Measurements from ENCODE around the gene GNAO1.

The GNAO1 gene

DNA sequence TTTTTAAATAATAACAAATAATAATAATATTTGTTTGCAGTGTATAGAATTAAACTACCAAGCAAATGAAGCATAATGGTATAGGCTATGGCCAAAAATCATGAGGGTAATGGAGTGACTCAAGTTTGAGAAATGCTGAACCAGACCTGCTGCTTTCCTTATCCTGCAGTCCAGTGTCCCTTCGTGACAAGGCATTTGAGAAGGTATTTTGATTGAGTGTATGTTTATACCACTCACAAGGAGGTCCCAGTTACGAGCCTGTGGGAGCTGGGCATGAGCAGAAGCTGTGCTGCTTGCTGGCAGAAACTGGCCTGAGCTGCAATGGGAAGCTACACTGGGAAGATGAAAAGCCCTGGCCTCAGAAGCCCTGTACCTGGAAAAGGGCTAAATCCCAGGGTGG is 50.3 kb downstream of the GNAO1 start:
- no peak for DNase-seq (ENCODE audit: low spot score)

DNA sequence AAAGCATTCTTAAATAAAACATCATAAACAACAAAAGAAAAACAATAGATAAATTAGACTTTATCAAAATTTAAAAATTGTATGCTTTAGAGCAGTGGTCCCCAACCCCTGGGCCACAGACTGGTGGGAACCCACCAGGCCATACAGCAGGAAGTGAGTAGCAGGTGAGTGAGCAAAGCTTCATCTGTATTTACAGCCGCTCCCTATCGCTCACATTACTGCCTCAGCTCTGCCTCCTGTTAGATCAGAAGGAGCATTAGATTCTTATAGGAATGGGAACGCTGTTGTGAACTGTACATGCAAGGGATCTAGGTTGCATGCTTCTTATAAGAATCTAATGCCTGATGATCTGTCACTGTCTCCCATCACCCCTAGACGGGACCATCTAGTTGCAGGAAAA is 51.5 kb downstream of the GNAO1 start:
- no peak for DNase-seq (ENCODE audit: low spot score)

DNA sequence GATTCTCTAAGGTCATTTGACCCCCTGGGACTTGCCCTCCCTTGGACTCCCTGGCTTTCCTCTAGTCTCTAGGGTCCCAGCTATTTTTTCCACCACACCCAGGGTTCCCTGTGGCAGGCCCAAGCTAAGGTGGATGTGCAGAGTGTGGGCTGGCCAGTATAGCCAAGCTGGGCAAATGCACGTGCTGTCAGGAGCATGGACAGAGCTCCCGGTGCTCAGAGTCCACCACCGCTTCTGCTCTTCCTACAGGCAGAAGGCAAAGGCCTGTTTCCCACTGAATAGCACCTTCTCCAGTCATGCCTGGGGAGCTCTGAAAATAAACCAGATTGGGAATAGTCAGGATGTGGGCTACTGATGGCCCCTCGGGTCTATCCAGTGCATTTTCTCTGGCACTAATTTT is 53.3 kb downstream of the GNAO1 start:
- no peak for DNase-seq (ENCODE audit: low spot score)

DNA sequence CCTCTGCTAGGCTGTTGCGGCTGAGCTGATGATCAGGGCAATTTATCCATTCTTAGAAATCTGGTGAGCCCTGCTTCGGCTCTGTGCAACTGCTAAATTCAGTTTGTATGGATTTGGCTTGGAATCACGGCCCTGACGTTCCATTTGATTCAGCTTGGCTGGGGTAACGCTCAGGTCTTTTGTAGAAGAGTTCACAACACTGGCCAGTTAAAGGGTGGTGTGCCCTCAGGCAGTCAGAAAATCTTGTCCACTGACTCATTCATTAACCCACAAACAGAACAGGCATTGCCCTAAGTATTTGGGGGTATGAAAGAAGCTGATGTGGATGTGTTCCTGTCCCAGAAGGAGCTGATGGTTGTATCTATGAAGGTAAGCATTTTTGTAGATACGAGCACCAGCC is 53.9 kb downstream of the GNAO1 start:
- no peak for DNase-seq (ENCODE audit: low spot score)

DNA sequence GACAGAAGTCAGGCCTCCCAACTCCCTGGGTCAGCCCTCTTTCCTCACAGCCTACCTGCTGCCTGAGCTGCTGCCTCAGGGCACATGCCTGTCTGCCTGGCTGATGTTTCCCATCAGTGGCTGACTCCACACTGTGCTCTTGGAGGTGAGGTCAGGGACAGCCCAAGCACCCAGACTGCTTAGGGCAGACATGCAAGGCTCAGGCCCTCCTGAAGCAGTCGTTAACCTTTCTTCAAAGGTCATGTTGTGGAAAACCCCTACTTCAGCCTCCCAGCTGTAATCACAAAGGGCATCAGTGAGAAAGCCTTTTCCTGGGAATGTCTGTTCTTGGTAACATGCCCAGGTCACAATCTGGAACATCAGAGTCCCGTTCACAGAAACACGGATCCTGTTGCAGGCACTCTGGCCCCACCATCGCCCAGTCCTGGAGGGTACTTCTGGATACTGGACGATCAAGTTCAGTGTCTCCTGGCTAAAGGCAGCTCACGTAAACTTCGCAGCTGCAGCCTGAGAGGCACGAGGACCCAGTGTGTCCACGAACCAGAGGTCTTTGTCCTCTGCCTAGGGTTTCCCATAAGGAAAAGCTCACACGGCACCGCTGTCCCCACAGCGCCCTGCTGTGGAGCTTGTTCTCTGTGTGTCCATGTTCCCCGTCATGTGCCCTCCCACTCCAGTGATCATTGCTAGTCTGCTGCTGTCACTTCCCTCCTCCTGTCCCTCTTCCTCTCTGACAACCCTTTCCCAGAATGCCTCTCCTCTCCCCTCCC is 54.9 kb downstream of the GNAO1 start:
- no peak for DNase-seq (ENCODE audit: low spot score)

DNA sequence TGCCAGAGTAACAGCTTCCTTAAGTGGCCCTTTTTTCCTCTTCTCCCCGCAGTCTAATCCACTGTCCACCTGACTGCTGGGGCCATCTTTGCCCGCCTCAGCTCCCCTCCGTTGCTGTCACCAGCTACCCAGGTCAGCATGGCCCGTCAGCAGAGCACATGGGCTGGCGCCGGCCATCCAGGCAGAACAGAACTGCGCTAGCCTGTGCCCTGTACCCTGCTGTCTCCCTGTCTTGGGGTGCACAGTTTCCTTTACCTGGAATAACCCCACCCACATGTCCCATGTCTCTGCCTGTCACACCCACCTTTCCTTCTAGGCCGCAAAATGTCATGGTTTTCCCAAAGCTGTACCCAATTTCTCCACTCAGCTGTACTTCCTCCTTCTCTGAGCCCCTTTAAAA is 55.7 kb downstream of the GNAO1 start:
- no peak for DNase-seq (ENCODE audit: low spot score)

DNA sequence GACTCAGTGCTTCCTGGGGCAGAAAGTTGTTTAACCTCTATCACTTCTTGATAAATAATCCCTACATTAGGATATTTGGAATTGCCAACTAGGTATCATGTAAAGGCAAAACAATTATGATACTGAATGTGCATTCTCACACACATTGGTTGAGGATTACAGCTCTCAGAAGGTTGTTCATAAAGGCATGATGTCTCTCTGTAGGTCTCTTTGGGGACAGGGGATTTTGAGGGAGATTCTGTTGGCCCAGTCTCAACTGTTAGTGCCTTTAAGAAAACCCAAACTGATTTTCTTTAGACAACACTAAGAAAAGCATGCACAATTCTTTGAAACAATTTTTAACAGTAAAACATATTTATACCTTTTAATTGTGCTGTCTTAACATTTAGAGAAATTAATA is 56.5 kb downstream of the GNAO1 start:
- DNase-seq (ENCODE audit: low spot score): no peak

DNA sequence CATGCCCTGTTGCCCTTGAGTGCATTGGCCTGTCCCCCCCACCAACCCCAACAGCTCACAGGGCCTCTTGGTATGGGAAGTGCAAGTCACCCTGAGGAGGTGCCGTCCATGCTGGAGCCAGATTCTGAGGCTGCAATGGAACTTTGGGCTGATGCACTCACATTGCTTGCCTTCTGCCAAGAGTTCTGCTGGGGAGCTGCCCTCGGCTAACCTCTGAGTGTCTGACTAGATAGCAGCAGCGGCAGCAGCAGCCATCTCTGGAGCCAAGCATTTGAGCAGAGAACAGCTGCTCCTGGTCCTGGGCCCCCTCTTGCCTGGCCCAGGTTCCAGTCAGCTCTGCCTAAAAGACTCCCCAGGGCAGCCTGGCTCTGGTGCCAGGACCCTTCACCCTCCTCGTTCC is 61.5 kb downstream of the GNAO1 start:
- no peak for DNase-seq (ENCODE audit: low spot score)

DNA sequence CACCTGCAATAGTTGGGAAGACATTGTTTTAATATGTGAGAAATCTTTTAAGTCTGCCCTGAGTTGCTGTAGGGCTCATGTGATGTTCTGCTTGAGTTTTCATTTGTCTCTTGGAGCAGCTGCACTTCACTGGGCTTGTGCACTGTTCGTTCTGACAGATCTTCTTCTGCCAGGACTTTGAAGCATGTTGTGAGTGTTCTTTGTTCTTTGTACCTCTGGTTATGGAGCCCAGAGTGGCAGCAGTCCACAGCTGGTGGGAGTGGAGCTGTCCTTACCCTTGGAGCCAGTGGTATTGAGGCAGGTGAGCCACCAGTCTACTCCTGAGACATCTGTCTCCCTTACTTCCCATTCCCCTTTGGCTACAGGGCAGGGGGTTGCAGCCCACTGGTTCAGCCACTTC is 64.6 kb downstream of the GNAO1 start:
- DNase-seq (ENCODE audit: low spot score): no peak

DNA sequence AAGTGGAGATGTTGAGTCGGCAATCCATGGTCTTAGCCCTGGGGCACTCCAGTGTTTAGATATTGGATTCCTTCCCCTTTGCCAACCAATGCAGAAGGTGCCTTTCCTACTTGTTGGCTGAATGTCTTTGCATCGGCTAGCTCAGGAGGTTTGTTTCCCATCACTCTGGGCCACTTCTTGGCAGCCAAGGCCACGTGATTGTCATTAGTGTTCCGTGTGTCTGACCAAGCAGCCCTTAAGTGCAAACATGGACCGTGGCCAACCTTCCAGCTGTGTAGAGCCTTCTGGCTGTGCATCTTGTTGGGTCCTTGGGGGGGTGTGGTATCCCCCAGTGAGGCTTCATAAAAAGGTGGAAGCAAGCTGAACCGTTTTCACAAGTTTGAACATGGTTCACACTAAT is 66.0 kb downstream of the GNAO1 start:
- no peak for DNase-seq (ENCODE audit: low spot score)

DNA sequence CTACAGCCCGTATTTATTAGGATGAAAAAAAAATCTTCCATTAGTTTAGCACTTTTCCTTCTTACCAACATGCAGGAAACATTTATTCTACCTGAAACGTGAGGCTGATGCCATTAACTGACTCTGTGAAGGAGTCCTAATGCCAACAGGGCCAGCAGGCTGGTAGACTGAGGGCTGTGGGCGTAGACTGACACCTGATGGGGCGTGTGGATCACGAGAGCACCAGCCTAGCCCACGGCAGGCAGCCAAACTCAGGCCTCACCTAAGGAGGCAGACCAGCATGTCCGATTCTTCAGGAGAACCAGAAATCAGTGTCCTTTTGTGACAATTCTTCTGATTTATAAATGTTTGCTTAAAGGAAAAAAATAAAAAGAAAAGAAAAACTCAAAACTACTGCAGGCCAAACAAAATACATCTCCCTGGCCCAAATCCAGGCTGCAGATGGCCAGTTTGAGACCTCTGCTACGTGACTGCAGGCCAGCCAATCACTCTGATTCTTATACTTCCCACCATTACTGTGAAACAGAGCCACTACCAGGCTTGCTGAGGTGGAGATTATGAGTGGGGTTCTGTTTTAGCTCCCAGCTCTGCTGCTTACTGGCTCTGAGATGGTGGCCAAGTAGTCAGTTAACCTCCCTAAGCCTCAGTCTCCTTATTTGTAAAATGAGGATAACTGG is 66.5 kb downstream of the GNAO1 start:
- no peak for DNase-seq (ENCODE audit: low spot score)

DNA sequence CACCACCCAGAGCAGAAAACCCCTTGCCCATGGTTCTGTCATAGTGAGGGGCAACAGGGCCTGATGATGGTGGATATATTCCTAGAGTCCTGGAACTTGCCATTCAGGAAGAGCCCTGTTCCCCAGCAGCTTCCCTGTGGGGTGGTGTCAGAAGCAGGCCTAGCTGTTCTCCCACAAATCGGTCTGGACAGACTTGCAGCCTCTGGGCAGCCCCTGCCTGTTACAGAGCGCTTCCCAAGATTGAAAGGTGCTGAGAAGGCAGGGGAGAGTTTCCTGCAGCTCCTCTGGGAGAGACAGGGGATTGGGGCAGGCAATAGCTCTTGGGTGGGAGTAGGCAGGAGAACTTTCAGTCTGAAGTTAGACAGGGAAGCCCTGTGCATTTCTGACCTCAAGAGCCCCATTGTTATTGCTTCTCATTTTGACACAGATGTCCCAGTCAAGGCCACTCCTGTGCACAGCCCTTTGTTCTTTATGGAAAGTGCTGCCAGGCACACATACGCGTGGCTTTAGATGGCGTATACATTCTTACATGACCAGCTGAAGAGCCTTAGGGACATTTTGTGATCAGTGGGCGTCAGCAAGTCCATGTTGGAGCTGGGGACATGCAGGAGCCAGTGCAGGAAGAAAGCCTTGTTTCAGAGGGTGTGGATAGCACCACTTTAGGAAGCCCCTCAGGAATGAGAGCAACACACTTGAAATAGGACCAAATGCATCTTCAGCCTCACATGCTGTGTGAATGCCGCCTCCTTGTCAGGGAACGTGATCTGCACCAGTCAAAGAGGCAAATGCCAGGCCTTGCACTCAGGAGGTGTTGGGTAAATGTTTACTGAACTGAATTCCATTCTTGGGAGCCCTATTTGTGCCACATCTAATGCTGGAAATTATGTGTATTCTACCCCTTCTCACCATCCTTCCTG is 67.5 kb downstream of the GNAO1 start:
- DNase-seq (ENCODE audit: low spot score): no peak

DNA sequence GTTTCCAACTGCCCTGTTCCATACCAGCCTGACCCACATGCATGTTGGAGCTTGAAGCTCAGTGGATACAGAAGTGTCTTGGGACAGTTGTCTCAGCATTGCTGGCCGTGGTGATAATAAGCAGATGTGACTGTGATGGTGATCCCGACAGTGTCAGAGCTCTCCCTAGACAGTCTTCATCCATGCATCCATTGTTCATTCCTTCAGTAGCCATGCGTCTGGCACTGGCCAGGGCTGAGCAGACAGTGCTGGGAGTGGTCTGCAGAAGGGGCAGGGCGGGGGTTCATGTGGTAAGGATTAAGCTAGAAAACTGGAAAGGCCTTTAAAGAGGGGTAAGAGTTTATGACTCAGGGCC is 68.1 kb downstream of the GNAO1 start:
- no peak for DNase-seq (ENCODE audit: low spot score)

DNA sequence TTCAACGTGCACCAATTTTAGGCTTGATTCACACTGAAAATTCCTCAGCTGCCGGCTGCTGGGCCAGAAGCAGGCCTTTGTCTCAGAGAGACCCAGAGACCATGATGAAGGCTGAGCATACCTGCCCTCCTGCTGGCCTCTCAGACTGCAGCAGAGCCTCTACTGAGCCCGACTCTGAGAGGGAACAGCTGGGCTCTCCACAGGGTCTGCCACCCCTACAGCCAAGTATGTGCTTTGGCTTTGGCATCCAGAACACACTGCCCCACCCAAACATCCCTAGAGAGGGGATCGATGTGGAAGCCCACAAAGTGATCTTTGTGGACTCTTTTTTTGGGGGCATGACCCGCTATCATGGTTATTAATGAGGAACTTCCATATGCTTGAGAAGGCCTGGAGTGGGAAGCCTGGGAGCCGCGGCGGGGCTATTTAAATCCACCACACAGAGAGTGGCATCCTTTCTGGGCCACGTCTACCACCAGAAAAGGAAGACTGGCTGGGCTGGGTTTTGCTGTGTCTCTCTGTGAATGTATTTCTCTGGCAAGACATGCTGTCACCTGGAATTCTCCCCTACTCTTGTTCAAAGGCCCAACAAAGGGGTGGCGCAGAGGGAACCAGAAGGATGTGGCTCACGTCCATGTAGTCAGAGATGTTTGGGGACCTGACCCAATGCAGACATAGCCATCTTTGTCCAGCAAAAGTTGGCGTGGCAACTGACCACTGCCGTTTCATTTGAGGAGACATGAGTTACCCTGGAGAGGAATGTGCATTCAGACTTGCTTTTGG is 69.3 kb downstream of the GNAO1 start:
- DNase-seq (ENCODE audit: low spot score): no peak

DNA sequence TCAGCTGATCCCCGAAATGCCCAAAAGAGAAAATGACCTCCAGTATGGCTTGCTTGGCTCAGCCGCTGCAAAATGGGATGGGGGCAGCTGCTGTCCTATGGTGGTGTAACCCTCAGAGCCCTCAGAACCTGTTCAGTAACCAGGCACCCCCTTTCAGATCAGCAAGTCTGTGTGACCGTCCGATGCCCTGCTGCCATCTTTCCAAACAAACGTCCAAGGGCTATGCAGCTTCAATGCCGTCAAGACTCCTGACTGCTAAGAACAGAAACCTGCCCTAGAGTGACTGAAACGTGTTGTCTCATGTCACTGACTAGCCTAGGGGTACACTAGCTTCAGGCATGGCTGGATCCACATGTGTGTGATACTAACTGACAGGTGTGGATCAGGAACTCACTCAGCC is 70.4 kb downstream of the GNAO1 start:
- no peak for DNase-seq (ENCODE audit: low spot score)

DNA sequence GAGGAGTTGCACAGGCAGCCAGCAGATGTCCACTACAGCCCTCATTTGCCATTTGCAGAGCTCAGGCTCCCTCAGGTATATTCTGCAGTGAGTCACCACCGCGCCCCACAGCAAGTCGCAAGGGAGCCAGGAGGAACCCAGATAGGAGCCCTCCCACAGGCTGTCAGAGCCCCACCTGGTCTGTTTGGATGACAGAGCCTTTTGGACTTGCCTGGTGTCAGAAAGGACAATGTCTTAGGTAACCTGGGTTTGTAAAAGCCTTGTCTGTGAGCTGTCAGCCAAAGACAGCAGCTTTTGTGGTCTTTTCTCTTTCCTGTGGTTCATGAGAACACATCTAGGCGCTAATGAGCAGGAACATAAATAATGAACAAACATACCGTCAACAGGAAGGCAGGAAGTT is 70.9 kb downstream of the GNAO1 start:
- peak; percentile 7 for DNase-seq (ENCODE audit: low spot score)

DNA sequence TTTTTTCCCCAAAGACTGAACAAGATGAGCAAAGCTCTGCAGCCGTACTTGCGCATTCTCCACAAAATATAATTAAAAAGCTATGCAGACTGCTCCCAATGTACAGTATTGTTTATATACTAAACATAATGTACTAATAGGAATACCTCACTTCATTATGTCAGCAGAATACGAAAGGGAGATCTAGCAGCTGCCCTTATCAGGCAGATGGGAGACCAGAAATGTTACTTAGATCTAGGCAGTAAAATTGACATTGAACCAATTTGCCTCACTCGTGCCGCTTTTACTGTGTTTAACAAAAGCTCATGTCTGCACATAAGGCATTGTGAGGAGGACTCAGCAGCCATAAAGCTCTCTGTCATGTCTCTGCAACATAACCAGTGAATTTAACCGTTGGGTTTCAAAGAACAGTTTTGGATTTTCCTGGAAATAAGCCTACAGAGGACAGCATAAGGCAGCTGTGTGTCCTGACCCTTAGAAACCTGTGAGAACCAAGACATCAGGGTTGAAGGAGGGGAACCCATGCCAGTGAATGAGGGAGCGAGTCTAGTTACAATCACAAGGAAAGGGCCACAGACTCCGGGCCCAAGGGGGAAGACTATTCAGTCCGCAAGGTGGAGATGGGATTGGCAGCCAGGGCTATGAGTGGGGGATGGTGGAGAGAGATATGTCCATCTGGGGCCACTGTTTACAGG is 71.4 kb downstream of the GNAO1 start:
- DNase-seq (ENCODE audit: low spot score): no peak

DNA sequence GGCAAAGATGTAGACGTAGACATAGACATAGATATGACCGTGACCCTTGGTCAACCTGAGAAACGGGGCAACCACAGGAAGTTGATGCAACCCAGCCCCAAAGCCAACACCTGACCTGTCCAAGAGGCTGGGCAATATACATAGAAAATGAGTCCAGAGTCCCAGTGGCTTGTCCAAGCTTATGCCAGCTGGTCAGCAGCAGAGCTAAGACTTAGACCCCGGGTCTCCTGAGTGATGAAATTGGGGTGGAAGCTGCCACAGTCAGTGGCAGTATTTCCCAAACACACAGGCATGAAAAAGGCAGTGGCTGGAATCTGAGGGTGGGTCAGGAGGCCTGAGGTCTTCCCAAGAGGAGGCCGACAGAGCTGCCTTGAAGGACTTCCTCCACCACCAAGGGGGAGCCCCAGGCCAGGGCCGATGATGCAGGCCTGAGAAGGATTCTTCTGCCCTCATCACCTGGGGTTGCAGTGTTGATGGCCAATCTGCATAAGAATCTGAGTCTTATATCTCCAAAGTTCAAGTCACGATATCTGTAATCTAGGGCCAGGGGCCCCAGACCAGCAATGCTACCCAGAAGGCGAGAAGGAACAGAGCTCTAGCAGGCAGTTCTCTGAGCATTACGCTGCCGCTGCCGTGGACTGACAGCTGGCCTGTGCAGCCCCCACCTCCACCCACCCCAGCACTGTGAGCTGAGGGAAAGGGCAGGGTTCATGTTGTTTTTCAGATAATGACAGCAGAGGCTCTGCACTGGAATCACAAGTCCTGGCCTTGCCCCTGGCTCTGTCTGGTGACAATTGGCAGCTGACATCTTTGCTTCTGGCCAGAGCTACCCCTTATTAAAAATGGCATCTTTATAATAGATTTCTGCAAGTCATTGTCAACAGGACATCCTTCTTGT is 72.7 kb downstream of the GNAO1 start:
- DNase-seq (ENCODE audit: low spot score): no peak

DNA sequence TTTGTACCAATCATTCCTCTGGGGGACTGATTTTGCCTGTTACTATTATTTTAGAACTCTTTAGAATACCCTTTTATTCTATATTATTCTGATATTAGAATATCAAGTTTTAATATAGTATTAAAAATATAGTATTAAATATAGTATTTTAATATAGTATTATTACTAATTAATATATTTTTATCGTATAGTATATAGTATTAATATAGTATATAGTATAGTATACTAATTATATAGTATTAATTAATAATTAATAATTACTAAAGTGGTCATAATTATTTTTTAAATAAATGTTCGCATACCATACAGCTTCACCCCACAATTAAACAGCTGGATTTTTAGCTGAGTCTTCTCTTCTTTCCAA is 73.3 kb downstream of the GNAO1 start:
- no peak for DNase-seq (ENCODE audit: low spot score)

DNA sequence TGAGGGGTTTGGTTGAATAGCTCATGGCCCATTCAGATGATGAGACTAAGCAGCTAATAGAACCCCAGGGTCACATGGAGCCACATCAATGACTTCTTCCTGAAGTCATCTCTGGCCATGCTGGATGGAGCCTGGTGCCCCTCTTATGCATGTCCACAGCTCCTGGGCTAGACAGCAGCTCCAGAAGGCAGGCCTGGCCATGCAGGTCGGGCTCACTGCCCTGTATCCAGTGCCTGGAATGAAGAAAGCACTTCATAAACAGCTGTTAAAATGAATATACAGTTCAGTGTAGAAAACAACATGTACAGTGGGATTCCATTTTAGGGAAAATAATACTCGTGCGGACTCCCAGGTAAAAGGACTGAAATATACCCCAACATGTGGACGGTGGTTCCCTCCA is 73.9 kb downstream of the GNAO1 start:
- DNase-seq (ENCODE audit: low spot score): no peak

DNA sequence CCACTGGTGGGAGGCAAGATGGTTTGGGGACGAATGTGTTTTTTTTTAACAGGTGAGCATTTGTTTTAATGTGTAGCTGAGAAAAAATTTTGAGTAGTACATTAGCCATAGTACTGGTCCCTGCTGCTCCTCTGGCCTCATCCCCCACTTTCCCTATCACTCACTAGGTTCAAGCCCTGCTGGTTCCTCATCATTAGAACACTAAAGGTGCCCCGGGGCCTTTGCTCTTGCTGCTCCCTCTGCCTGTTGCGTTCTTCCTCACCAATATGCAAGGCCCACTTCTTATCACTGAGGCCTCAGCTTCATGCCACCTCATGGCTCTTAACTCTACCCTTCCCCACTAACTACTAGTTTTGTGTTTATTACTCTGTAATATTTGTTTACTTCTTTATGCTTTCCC is 74.5 kb downstream of the GNAO1 start:
- no peak for DNase-seq (ENCODE audit: low spot score)
